WTC11 (cell line): ENCODE measurements around the gene NTPCR.

Experiments
- NFYB ChIP-seq: sonication (generic); formaldehyde crosslinking; conservative IDR thresholded peaks from 2 replicates; pipeline ENCODE4 v1.8.0; 2022; ENCODE audit warnings: low read depth, missing genetic modification reagents
- TEAD4 ChIP-seq: sonication (generic); formaldehyde crosslinking; IDR thresholded peaks from 2 replicates; pipeline ENCODE4 v1.8.0; 2022; ENCODE audit warnings: mild to moderate bottlenecking, missing genetic modification reagents
- TP53 ChIP-seq: sonication (generic); formaldehyde crosslinking; IDR thresholded peaks from 2 replicates; pipeline ENCODE4 v1.8.1; 2023; ENCODE audit warnings: mild to moderate bottlenecking, missing genetic modification reagents
- ZNF532 ChIP-seq: fragments of 250-450 bp; sonication (Bioruptor Pico); IDR thresholded peaks from 2 replicates; pipeline ENCODE4 v1.9.0; 2021; ENCODE audit warnings: mild to moderate bottlenecking, borderline replicate concordance
- TF ChIP-seq, protein P1 (sequence below): fragments of 200-600 bp; IDR thresholded peaks from 2 replicates; pipeline ENCODE4 v1.8.0; 2022; ENCODE audit warnings: antibody characterized with exemption

GRCh38 chr1:232951605-232952004 is 1.2 kb downstream of the NTPCR start:
- TF ChIP-seq, protein P1, sequence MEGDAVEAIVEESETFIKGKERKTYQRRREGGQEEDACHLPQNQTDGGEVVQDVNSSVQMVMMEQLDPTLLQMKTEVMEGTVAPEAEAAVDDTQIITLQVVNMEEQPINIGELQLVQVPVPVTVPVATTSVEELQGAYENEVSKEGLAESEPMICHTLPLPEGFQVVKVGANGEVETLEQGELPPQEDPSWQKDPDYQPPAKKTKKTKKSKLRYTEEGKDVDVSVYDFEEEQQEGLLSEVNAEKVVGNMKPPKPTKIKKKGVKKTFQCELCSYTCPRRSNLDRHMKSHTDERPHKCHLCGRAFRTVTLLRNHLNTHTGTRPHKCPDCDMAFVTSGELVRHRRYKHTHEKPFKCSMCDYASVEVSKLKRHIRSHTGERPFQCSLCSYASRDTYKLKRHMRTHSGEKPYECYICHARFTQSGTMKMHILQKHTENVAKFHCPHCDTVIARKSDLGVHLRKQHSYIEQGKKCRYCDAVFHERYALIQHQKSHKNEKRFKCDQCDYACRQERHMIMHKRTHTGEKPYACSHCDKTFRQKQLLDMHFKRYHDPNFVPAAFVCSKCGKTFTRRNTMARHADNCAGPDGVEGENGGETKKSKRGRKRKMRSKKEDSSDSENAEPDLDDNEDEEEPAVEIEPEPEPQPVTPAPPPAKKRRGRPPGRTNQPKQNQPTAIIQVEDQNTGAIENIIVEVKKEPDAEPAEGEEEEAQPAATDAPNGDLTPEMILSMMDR = no peak
- TF ChIP-seq NFYB (no peak), ZNF532 (CRISPR knock-in tag) (no peak), TP53 (no peak), TEAD4 (CRISPR knock-in tag) (no peak)
